ENCODE results near the gene TYK2. TPM values are rescaled to one million over a fixed set of nuclear protein-coding genes. Genes with fewer than 3 reads are reported as not detected.

TYK2 gene
- total and polyA plus RNA-seq, 2 of the 13 experiments (the other 11 are each of a cell fraction or from before 2014, with no cell fraction given), result 38.8 to 60.1 TPM

DNA sequence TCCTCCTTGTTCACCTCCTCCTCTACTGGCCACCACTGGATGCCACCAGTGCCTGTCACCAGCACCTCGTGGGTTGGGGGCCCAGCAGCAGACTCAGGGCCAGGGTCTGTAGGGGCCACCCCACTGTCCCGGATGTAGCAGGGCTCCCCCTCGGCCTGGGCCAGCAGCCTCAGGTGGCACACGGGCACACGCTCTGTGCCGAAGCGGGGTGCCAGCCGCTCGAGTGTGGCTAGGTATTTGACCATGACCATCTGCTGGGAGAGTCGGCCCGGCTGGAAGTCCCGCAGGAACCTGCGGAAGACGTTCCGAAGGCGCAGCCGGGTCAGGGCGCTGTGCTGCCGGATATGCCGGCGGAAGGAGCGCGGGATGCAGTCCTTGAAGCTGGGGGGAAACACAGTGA, 14.9 kb downstream of the TYK2 start:
- Histone ChIP-seq H3K4me1 (ENCODE audit: insufficient read depth, low read length) (no peaks in the 10 kb centered on the region), H2AFZ (ENCODE audit: low read length) (no peak overlapping the region), H3K36me3 (replicated peaks in 1 of 2; ENCODE audit: control insufficient read depth in 1 of 2, insufficient read depth in 2 of 2, low read length in 2 of 2) (peaks cover 26 to 39% of the 10 kb centered on the region in 2 experiments), H3K4me3 (replicated peaks in 1 of 3; ENCODE audit: insufficient read depth in 1 of 3, low read depth in 2 of 3, low read length in 3 of 3) (no peak overlapping the region), H3K4me2 (ENCODE audit: low read depth, low read length) (no peak overlapping the region), H3K27ac (ENCODE audit: extremely low read length, insufficient read depth, low read length) (no peak overlapping the region), H3K27me3 (ENCODE audit: control insufficient read depth in 1 of 2, insufficient read depth in 2 of 2, low read length in 2 of 2) (no peaks in the 10 kb centered on the region), H3K9ac (ENCODE audit: insufficient read depth, low read depth, low read length) (no peak overlapping the region), H3K79me2 (ENCODE audit: insufficient read depth, low read length) (no peaks in the 10 kb centered on the region), H4K20me1 (ENCODE audit: insufficient read depth, low read length) (no peaks in the 10 kb centered on the region), H3K9me3 (ENCODE audit: low read length) (no peaks in the 10 kb centered on the region)
- ATAC-seq (no peak), FAIRE-seq (no peak), DNase-seq (ENCODE audit: low spot score) (no peak)
- intact Hi-C loops (cut with micrococcal nuclease; ENCODE audit: unreplicated experiment) (no loop called here), in situ Hi-C loops (cut with HindIII; ENCODE audit: extremely low pct_ligation_motif_present, low pct_unique_long_range_greater_than_20kb) (no loop called here)
- no TSS peak for BruUV-seq (replicated peaks)
- TF ChIP-seq, protein P1, sequence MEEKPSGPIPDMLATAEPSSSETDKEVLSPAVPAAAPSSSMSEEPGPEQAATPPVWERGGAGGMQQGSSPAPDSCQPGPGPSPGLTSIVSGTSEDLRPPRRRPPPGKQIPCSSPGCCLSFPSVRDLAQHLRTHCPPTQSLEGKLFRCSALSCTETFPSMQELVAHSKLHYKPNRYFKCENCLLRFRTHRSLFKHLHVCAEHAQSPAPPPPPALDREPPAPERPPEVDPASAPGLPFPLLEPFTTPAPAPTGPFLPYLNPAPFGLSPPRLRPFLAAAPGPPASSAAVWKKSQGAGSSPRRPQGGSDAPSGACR (CRISPR knock-in tag; IDR thresholded peaks at IDR 0.05), result no peak
- 0 out of 2 replicates have a peak, but pooled peaks have one; percentile 35 for TF ChIP-seq RBFOX2 (IDR thresholded peaks at IDR 0.05; ENCODE audit: low read depth, low read length)
- ChIA-PET CTCF (ENCODE audit: low intra/inter-chr PET ratio, low total read pairs) (no interaction called here), POLR2A (no interaction called here)
- 98% methylated on average over 19 of the region's 23 CpGs for WGBS (ENCODE audit: low lambda C conversion rate)

DNA sequence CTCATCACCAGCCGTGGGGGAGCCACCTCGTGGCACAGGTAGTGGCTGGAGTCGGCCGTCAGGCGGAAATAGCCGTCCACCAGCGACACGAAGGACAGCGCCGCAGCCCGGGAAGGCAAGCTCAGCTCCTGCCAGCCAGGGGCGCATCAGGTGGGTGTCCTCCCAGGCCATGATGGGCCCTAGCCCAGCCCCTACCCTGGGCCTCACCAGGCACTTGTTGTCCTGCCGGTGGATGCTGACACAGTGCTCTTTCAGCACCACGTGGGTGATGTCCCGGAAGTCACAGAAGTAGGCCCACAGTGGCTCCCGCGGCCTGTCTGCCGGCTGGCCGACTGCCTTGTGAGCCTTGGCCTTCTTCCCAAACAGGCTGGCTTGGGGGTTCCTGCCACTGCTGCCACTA, 15.7 kb downstream of the TYK2 start:
- no peak overlapping the region for H3K9ac ChIP-seq (ENCODE audit: insufficient read depth, low read depth, low read length)
- TF ChIP-seq AHR (CRISPR knock-in tag; IDR thresholded peaks at IDR 0.05) (no peak), RAD51 (IDR thresholded peaks at IDR 0.05; ENCODE audit: borderline replicate concordance) (no peak), MEF2D (CRISPR knock-in tag; IDR thresholded peaks at IDR 0.05) (no peak), ZNF780A (CRISPR knock-in tag; IDR thresholded peaks at IDR 0.05) (no peak), NRL (CRISPR knock-in tag; IDR thresholded peaks at IDR 0.05; ENCODE audit: borderline replicate concordance) (no peak), KAT7 (CRISPR knock-in tag; IDR thresholded peaks at IDR 0.05; ENCODE audit: borderline replicate concordance) (no peak), SIX4 (CRISPR knock-in tag; IDR thresholded peaks at IDR 0.05) (no peak)
- TF ChIP-seq, protein P2, sequence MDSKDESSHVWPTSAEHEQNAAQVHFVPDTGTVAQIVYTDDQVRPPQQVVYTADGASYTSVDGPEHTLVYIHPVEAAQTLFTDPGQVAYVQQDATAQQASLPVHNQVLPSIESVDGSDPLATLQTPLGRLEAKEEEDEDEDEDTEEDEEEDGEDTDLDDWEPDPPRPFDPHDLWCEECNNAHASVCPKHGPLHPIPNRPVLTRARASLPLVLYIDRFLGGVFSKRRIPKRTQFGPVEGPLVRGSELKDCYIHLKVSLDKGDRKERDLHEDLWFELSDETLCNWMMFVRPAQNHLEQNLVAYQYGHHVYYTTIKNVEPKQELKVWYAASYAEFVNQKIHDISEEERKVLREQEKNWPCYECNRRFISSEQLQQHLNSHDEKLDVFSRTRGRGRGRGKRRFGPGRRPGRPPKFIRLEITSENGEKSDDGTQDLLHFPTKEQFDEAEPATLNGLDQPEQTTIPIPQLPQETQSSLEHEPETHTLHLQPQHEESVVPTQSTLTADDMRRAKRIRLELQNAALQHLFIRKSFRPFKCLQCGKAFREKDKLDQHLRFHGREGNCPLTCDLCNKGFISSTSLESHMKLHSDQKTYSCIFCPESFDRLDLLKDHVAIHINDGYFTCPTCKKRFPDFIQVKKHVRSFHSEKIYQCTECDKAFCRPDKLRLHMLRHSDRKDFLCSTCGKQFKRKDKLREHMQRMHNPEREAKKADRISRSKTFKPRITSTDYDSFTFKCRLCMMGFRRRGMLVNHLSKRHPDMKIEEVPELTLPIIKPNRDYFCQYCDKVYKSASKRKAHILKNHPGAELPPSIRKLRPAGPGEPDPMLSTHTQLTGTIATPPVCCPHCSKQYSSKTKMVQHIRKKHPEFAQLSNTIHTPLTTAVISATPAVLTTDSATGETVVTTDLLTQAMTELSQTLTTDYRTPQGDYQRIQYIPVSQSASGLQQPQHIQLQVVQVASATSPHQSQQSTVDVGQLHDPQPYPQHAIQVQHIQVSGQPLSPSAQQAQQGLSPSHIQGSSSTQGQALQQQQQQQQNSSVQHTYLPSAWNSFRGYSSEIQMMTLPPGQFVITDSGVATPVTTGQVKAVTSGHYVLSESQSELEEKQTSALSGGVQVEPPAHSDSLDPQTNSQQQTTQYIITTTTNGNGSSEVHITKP (CRISPR knock-in tag; IDR thresholded peaks at IDR 0.05; ENCODE audit: low read depth), result no peak
- TF ChIP-seq, protein P3, sequence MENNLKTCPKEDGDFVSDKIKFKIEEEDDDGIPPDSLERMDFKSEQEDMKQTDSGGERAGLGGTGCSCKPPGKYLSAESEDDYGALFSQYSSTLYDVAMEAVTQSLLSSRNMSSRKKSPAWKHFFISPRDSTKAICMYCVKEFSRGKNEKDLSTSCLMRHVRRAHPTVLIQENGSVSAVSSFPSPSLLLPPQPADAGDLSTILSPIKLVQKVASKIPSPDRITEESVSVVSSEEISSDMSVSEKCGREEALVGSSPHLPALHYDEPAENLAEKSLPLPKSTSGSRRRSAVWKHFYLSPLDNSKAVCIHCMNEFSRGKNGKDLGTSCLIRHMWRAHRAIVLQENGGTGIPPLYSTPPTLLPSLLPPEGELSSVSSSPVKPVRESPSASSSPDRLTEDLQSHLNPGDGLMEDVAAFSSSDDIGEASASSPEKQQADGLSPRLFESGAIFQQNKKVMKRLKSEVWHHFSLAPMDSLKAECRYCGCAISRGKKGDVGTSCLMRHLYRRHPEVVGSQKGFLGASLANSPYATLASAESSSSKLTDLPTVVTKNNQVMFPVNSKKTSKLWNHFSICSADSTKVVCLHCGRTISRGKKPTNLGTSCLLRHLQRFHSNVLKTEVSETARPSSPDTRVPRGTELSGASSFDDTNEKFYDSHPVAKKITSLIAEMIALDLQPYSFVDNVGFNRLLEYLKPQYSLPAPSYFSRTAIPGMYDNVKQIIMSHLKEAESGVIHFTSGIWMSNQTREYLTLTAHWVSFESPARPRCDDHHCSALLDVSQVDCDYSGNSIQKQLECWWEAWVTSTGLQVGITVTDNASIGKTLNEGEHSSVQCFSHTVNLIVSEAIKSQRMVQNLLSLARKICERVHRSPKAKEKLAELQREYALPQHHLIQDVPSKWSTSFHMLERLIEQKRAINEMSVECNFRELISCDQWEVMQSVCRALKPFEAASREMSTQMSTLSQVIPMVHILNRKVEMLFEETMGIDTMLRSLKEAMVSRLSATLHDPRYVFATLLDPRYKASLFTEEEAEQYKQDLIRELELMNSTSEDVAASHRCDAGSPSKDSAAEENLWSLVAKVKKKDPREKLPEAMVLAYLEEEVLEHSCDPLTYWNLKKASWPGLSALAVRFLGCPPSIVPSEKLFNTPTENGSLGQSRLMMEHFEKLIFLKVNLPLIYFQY (CRISPR knock-in tag; IDR thresholded peaks at IDR 0.05; ENCODE audit: borderline replicate concordance), result no peak

More for the DNA sequence above, 15.7 kb downstream of the TYK2 start:
- DNase-seq (ENCODE audit: low spot score) (no peak), FAIRE-seq (no peak), ATAC-seq (no peak)
- no peaks in the 10 kb centered on the region for H4K20me1 ChIP-seq (ENCODE audit: insufficient read depth, low read length)
- POLR2A ChIA-PET, result no interaction called here
- H3K4me2 ChIP-seq (ENCODE audit: low read depth, low read length), result no peak overlapping the region
- CTCF ChIA-PET (ENCODE audit: low intra/inter-chr PET ratio, low total read pairs), result no interaction called here
- no peaks in the 10 kb centered on the region for H3K27me3 ChIP-seq (ENCODE audit: control insufficient read depth in 1 of 2, insufficient read depth in 2 of 2, low read length in 2 of 2)
- in situ Hi-C loops (cut with HindIII; ENCODE audit: extremely low pct_ligation_motif_present, low pct_unique_long_range_greater_than_20kb), result no loop called here
- no peak overlapping the region for H2AFZ ChIP-seq (ENCODE audit: low read length)
- H3K27ac ChIP-seq (ENCODE audit: extremely low read length, insufficient read depth, low read length), result no peak overlapping the region
- H3K4me1 ChIP-seq (ENCODE audit: insufficient read depth, low read length), result no peaks in the 10 kb centered on the region
- no peaks in the 10 kb centered on the region for H3K9me3 ChIP-seq (ENCODE audit: low read length)
- no peaks in the 10 kb centered on the region for H3K79me2 ChIP-seq (ENCODE audit: insufficient read depth, low read length)
- WGBS (ENCODE audit: low lambda C conversion rate), result no CpG with 5 or more reads among the region's 19 CpGs
- intact Hi-C loops (cut with micrococcal nuclease; ENCODE audit: unreplicated experiment), result no loop called here
- no peak overlapping the region for H3K4me3 ChIP-seq (replicated peaks in 1 of 3; ENCODE audit: insufficient read depth in 1 of 3, low read depth in 2 of 3, low read length in 3 of 3)
- BruUV-seq (replicated peaks), result no TSS peak
- H3K36me3 ChIP-seq (replicated peaks in 1 of 2; ENCODE audit: control insufficient read depth in 1 of 2, insufficient read depth in 2 of 2, low read length in 2 of 2), result peaks cover 26 to 39% of the 10 kb centered on the region in 2 experiments
